ENCODE data around the gene HPCAL4.

HPCAL4 gene

DNA sequence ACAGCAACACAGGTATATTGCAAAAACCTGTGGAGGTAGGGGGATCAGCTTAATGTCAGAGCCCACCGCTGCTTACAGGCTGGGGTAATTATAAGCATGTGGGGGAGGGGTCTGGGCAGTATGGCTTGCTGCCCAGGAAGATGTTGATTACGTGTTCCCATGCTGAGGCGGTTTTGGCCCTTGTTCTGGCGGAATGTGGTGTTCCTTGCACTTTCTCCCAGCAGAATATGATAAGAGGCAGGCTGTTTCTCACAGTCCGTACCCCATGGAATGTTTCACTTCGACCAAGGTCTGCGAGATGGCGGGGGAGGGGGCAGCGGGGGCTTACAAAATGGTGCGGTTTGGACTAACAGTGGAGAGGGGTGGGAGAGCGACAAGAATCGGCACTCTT, 9.8 kb upstream of the HPCAL4 start:
- no peak for DNase-seq (ENCODE audit: low spot score)

DNA sequence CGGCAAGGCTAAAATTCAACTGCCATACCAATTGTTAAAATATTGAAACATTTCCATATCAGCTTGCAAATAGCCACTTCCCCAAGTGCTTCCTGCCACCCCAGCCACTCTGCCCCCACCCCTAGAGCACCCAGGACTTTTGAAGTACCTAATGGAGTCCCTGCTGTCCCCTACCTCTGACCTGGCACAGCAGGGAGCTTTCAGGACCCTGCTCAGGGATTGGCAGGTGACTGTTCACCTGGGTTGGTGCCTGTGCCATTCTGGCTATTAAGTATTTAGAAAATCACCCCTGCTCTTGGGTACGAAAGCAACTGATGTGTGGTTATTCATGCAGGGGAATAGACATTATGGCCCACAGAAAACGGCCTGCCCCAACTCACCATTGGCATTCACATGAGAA, 9.1 kb upstream of the HPCAL4 start:
- DNase-seq (ENCODE audit: low spot score): no peak

DNA sequence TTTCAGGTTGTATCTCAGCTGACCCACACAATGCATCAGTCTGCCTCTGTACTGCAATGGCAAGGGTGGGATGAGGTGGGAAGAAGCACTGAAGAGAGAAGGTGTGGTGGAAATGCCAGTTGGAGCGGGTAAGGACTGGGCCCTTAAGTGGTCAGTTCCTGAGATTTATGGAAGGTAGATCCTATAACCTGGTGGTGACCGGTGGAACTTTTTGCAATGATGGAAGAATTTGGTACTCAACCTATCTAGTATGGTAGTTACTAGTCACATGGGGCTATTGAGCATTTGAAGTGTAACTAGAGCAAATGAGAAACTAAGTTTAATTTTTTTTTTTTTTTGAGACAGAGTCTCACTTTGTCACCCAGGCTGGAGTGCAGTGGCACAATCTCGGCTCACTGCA, 8.2 kb upstream of the HPCAL4 start:
- DNase-seq (ENCODE audit: low spot score): no peak

DNA sequence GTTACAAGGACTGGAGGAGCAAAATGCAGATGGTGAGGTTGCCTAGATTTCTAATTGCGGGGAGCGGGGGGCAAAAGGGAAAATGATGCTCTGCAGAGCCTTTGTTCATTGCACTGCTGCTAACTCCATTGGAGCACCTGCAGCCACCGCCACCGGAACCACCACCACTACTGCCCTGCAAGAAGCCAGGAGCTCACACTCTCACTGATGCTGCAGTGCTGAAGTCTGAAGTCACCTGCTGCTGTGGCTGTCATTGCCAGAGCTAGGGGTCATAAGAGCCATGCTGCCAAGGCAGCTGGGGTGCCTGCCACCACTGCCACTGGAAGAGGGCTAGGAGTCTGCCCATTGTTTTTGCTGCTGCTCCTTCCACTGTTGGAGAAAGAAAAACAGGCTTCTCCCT, 7.3 kb upstream of the HPCAL4 start:
- no peak for DNase-seq (ENCODE audit: low spot score)

DNA sequence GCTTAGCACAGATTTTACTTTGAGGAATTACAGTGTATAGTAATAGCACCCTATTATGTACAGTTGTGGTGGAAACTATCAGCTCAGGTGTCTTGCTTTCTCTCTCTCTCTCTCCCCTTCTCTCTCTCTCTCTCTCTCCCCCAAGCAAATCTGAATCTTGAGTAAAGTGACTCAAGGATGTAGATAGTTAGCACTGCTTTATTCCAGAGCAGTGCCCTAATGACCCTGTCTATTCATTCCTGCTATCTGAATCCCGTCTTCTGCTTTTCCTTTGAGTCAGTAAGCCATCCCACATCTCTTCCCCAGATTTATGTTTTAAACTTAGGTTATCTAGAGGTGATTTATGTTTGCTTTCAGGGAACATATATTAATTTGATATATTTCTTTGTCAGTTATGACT, 5.2 kb upstream of the HPCAL4 start:
- no peak for DNase-seq (ENCODE audit: low spot score)

DNA sequence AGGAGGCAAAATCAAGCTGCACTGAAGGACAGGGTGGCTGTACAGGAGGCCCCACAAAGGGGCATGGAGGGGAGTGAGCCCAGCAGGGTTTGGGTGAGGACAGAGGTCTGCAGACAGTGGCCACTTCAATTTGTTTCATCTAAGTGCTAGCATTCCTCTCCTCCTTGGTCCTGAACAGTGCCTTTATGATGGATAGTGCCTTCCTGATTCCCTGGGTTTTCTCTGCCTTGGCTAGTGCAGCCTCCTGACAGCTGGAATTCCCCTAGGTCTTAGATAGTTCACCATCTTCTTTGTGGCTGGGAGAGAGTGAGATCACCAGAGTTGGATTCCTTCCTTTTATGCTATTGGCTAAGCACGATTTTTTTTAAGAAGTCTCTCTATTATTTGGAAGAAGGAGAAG, 3.8 kb upstream of the HPCAL4 start:
- no peak for DNase-seq (ENCODE audit: low spot score)

DNA sequence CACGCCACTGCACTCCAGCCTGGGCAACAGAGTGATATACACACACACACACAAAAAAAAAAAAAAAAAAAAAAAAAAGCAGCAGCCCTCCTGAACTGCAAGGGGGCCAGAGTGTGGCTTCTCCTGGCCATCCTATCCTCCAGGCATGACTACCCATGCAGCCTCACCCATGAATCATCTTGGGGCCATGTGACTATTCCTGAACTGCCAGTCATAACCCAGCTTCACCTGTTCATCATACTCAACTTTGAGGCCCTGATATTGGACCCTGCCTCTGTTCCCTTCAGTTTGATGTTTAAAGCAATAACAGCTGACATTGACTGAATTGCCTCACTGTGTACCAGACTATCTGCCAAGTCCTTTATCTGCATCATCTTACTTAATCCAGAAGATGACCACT, 2.8 kb upstream of the HPCAL4 start:
- DNase-seq (ENCODE audit: low spot score): no peak

DNA sequence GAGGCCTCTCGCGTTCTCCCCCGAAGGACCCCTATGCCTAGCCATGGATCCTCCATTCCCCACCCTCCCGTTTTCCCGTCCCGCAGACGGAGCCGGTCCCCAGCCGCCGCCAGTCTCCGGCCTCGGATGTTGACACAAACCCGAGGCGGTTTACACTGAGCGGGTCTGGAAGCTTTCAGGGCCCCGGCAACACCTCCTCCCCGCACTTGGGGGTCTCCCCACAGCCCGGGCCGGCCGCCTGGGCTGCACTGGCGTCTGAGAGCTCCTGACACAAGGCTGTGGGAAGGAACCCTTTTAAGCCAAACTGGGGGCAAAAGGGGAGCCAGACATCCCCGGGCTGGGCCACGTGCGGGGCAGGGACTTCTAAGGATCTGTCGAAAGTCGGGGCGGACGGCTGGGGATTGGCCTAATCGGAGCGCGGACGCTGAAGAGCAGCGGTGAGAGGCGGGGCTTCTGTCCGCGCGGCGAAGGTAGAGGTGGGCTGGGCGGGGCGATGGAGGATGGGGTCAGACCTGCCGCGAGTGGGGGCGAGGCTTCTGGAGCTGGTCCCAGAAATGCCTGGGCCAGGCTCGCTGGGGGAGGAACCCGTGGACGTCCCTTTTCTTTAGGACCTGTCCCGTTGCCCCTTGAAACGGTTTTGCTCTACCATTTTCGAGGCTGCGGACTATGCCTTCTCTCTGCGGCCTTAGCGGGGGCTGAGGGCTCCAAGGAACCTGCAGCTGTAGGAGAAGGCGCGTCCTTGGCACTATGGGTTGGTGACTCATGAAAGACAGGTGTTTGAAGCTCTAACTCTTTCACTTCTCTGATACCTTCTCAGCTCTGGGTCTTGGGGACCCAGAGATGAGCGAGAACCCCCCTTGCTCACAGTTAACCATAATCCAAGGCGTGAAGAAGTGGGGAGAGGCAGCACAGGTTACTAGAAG, 1.2 kb upstream of the HPCAL4 start:
- DNase-seq (ENCODE audit: low spot score): no peak

DNA sequence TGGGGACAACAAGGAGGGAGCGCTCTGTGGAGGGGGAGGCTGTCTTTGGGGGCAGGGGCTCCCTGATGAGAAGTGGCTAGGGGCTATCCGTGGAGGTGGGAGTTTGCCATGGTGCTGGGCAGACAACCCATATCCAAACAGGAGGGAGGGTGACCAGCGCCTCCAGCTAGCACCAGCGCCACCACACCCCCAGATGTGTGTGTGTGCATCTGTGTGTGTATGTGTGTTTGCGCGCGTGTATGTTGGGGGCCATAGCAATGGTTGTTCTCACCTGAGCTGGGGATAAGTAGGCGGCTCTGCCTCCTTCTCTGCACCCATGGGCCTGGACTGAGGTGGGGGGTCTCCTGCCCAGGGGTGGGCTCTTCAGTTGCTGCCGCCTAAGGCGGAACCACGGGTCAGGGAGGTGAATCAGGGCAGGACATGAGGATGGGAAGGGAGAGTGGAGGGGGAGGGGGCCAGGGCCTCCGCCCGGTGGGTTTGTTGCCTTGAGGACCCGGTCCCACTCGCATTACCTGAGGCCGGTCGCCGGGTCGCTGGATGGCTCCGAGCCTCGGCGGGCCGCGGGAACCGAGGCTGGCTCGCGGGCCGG, 345 bp downstream of the HPCAL4 start:
- DNase-seq (ENCODE audit: low spot score): no peak

DNA sequence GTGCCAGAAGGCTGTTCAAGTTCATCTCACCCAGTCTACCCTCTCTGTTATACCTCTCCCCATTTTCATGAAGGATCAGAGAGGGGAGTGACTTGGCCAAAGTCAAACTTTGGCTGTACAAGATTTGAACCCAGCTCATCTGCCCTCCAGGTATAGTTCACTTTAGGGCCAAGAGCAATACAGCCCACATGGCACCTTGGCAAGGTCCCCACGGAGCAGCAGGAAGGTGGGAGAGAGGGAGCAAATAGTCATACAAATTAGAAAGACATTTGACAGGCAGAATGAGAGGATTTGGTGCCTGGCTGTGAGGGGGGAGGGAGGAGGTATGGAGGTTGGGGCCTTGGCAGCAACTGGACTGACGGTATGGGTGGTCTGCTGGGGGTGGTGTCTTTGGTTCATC, 1.0 kb downstream of the HPCAL4 start:
- DNase-seq (ENCODE audit: low spot score): no peak

DNA sequence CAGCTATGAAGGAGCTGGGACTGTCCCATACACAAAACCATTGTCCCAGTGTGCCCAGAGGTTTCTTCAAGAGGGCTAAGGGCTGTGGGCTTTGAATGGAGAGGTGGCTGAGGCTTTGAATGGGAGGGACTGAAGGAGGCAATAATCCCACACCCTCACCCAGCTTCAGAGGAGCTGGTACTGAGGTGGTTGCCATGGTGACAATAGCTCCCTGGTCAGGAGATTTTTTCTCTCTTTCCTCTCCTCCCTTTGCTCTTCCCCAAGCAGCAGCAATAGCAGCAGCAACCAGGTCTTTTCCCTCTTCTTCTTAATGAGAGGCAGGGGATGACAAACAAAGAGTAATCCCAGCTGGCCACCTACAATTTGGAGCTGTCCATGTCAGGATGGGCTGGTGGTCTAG, 1.6 kb downstream of the HPCAL4 start:
- DNase-seq (ENCODE audit: low spot score): no peak

DNA sequence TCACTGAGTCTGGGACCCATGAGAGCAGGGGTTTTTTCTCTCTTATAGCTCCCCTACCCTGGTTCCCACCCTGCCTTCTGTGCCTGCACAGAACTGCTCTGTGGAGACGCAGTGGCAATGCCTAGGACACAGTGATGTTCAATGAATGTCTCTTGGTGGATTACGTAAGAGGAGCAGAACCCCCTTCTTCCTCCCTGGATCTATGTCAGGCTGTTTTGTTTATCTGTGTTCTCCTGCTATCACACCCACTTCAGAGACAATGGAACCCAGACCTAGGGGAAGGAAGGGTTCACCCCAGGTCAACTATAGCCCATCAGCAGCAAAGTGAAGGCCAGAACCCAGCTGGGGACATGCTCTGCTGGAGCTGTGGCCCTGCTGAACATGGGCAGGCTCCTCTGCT, 2.0 kb downstream of the HPCAL4 start:
- no peak for DNase-seq (ENCODE audit: low spot score)

DNA sequence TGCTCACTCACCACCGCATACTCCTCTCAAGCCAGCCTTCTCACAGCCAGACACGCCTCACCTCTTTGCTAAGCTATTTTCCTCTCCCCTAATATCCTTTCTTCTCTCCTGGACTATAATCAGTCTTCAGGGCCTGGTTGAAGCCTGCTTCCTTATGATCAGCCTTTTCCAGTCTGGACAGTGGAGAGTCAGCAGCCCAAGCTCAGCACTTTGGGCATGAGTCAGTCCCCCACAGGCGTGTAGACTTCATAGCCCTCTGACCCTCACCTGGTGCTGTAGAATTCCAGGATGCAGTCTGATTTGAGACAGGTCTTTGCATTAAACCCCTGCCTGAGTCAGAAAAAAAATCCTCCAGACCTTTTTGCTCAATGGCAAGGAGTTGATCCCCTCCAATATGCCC, 2.5 kb downstream of the HPCAL4 start:
- DNase-seq (ENCODE audit: low spot score): no peak

DNA sequence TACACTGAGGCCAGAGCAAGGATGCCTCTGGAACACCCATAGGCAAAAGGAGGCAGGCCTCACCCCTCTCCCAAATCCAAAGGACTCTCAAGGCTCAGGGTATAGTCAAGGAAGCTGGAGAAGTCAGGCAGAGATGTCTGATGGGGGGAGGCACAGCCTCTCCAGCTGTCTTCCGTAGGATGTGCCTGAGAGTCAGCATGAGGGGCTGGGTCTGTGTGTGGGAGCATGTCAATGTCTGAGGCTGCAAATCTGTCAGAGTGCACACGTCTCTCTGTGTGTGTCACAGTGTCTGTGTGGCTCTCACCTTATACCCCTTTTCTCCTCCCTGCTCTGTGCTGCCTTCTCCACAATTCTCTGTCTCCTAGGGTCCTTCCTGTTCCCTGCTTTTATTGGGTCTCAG, 4.0 kb downstream of the HPCAL4 start:
- no peak for DNase-seq (ENCODE audit: low spot score)

DNA sequence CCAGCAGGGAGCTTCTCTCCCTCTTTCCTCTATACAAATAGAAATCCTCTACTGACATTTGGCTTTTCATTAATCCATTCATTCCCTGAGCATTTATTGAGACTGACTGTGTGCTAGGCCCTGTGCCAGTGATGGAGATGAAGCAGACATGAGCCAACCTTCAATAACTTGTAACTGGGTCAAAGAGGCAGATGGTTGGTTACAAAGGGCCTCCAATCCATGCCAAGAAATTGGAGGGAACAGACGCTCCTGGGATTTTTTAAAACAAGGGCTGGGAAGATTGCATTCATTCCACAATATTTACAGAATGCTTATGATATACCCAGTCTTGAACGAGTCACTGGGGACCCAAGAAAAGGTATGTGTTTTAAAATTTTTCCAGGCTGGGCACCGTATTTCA, 6.2 kb downstream of the HPCAL4 start:
- DNase-seq (ENCODE audit: low spot score): no peak

DNA sequence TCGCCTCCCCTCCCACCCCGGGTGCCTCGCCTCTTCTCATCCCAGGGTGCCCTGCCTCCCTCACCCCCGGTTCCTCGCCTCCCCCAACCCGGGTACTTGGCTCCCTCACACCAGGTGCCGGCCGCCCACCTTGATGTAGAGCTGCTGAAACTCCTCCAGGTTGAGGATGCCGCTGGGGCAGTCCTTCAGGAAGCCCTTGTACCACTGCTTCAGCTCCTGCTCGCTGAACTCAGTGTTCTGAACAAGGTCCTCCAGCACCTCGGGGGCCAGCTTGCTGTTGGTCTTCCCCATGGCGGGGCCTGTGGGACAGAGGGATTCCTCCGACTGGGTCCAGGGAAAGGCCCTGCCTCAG, 6.9 kb downstream of the HPCAL4 start:
- DNase-seq (ENCODE audit: low spot score): no peak

DNA sequence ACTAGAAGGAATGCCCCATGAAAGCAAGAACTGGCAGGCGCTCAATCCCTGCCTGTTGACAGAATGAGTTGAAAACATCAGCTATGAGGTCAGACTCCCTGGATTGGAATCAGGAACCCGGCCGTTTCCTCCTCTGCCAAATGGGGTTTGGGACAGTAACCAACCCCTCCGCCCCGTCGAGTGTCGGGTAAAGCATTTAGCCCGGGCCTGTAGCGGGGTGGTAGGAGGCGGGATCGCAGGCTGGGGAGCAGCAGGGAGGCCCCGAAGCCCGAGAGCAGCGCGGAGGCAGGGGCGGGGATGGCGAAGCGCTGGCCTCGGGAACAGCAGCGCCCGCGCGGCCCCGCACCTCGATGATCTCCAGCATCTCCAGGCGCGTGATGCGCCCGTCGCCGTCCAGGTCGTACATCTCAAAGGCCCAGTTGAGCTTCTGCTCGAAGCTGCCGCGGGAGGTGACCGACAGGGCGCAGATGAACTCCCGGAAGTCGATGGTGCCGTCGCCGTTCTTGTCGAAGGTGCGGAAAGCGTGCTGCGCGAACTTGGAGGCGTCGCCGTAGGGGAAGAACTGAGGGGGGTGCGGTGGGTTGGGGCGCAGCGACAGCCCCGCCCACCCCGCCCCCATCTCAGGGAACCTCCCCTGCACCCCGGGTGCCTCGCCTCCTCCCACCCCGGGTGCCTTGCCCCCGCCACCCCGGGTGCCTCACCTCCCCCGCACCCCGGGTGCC, 7.5 kb downstream of the HPCAL4 start:
- no peak for DNase-seq (ENCODE audit: low spot score)

DNA sequence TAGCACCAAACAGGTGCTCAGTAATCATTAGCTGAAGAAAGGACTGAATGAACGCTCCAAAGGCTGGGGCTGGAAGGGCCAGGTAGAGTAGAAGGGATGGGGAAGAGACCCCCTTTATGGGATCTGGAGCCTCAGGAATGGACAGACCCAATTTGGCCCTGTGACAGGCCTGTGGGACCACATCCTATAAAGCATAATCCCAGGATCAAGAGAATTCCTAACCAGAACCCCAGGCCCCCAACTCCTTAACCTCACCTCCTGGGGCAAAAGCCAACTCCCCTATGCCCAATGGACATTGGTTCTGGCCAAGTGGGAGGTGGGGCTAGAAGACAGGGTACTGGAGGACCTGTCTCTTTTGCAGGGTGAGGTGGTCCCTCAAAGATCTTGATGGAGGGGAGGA, 9.2 kb downstream of the HPCAL4 start:
- no peak for DNase-seq (ENCODE audit: low spot score)

DNA sequence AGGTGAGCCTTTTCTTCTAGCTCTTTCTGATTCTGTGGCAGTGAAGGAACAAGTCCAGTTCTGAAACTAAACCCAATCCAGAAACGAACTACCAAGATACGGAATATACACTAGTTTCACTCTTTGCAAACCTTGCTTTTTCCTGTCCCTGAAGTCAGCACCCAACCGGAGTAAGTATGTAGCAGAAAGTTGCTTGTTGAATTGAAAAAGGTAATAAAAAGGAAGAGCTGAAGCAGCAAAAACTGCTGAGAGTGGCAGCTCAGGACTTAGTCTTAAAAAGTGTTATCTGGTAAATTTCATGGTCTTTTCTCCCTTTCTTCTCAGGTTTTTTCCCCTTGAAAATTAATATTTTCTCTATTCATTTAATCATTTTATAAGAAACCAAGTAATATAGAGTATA, 9.9 kb downstream of the HPCAL4 start:
- no peak for DNase-seq (ENCODE audit: low spot score)

DNA sequence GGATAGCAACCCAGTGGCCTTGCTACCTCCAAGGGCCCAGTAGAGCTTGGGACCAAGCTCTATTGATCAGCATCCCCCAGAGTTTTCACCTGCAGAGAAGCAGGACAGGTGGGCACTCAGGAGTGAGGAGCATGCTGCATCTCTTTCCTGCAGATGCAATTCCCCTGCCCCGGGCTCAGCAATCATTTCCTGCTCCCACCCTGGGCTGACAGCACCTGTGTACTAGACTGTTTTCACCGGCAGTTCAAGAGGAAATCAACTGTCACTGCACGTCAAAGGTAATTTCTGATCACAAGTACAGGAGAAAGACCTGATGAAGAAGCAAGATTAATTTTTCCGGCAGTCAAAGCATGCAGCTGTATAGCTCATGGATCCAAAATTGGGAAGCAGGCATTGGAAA, 10.5 kb downstream of the HPCAL4 start:
- DNase-seq (ENCODE audit: low spot score): no peak

DNA sequence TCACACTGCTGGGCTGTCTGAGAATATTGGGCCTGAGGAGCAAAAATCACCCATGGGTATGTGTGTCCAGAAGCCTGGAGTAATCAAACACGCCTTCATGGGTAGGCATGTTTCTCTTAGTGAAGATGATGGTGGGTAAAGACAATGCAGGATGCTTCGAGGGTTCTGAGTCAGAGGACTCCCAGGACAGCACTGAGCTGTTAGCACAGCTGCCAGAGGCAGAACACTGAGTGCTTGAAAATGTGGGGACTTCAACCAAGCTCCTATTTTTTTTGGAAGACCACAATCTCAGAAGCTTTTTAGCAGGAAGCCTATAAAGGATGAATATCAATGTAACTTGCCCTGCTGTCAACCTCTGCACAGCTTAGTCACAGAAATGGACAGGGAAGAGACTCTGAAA, 11.4 kb downstream of the HPCAL4 start:
- no peak for DNase-seq (ENCODE audit: low spot score)

DNA sequence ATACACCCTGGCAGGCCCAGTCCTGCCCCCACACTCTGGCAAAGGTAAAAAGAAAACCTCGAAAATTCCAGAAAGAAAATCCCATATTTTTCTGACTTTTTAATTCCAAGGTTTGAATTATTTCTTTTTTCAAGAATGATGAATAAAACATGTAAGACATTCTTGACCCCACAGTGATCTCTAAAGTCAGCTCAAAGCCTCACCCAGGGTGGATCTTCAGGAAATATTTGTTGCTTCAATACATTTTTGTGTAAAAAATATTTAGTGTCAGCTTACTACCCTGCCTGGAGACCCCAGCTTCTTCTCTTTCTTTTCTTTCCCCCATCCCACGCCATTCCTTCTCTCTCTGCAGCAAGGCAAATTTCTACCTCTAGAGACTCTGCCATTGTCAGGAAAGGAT, 12.3 kb downstream of the HPCAL4 start:
- no peak for DNase-seq (ENCODE audit: low spot score)

DNA sequence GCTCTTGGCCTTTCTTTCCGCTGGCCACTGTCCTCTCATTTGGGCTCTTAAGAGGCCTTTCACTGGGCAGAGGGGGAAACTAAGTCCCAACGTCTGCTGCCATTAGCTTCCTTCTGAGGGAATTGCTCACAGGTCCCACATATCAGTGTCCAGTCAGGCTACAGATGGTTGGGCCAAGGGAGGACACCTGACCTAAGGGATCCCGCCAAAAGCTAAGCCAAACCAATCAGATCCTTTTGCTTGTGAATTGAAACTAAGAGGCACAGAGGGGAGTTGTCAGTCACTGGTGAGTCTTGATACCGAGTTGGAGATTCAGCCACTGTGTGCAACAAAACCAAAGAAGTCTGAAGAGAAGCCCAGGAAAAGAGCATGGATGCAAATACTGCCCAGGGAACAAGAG, 13.6 kb downstream of the HPCAL4 start:
- DNase-seq (ENCODE audit: low spot score): no peak
